B cell (primary cell): ENCODE measurements around the gene ZNF3. TPM values are rescaled to one million over a fixed set of nuclear protein-coding genes. Genes with fewer than 3 reads are reported as not detected.

Experiments
- ATAC-seq: fragments of 200-7000 bp; cut with Tn5 transposase; one replicate; pipeline ENCODE4 v1.10.0; 2021; ENCODE audit warnings: low read depth, mild to moderate bottlenecking, moderate number of reproducible peaks, moderate library complexity
- CTCF ChIA-PET: fragments of 350-600 bp; sonication (Branson Sonifier 250); formaldehyde crosslinking; loops from one replicate; lab custom pipeline; 2021; ENCODE audit warnings: antibody characterized with exemption, inconsistent platforms; lab: Charles Lee
- POLR2A ChIA-PET: fragments of 350-600 bp; sonication (Branson Sonifier 250); formaldehyde crosslinking; loops from one replicate; lab custom pipeline; 2021; ENCODE audit warnings: antibody characterized with exemption; lab: Charles Lee
- DNase-seq: peaks from one replicate; pipeline ENCODE4 v3.0.0; 2013
- H2AFZ ChIP-seq: 2 replicates; pipeline ENCODE4 v1.6.1; 2012; ENCODE audit warnings: mild to moderate bottlenecking, low read depth, low read length; ENCODE audit not compliant: insufficient read depth, poor library complexity, severe bottlenecking
- H3K27ac ChIP-seq, 2 donors: 1 replicate in 1 of 2; 2 replicates in 1 of 2; pipeline ENCODE4 v1.5.1; 2012 to 2013; ENCODE audit warnings: low read length in 2 of 2, mild to moderate bottlenecking in 2 of 2, moderate library complexity in 1 of 2
- H3K27me3 ChIP-seq, 4 experiments: fragments of 200-600 bp in 1 of 4; sonication (generic) in 1 of 4; replicated peaks in 1 of 4; 1 replicate in 2 of 4; 2 replicates in 2 of 4; pipeline versions ENCODE4 v1.6.1 to v1.7.0; 2013 to 2016; ENCODE audit warnings: low read length in 3 of 4, mild to moderate bottlenecking in 2 of 4, mixed read lengths in 1 of 4, moderate library complexity in 1 of 4; ENCODE audit not compliant: insufficient read depth in 4 of 4, control insufficient read depth in 3 of 4; ENCODE audit errors: control extremely low read depth in 1 of 4
- H3K36me3 ChIP-seq, 2 experiments: replicated peaks in 1 of 2; 1 replicate in 1 of 2; 2 replicates in 1 of 2; pipeline versions ENCODE4 v1.6.1 to v1.7.1; 2013; ENCODE audit warnings: low read length in 1 of 2; ENCODE audit not compliant: insufficient read depth in 2 of 2, control insufficient read depth in 1 of 2; ENCODE audit errors: control extremely low read depth in 1 of 2, extremely low read depth in 1 of 2
- H3K4me1 ChIP-seq, 2 donors: fragments of 200-600 bp in 1 of 2; sonication (generic) in 1 of 2; 1 replicate in 1 of 2; 2 replicates in 1 of 2; pipeline versions ENCODE4 v1.5.1 to v1.6.1; 2013 to 2017; ENCODE audit warnings: low read length in 2 of 2; ENCODE audit not compliant: control insufficient read depth in 2 of 2, insufficient read depth in 2 of 2
- H3K4me2 ChIP-seq: replicated peaks from 2 replicates; pipeline ENCODE3; 2012; ENCODE audit warnings: mild to moderate bottlenecking, low read depth, low read length; ENCODE audit not compliant: poor library complexity, severe bottlenecking
- H3K4me3 ChIP-seq, 5 experiments: fragments of 200-600 bp in 1 of 5; sonication (generic) in 1 of 5; 1 replicate in 3 of 5; 2 replicates in 2 of 5; pipeline versions ENCODE4 v1.5.1 to v1.7.0; 2011 to 2016; ENCODE audit warnings: low read length in 4 of 5, mild to moderate bottlenecking in 4 of 5, low read depth in 2 of 5, control low read depth in 1 of 5, moderate library complexity in 1 of 5; ENCODE audit not compliant: insufficient read depth in 1 of 5; ENCODE audit errors: control extremely low read depth in 1 of 5, extremely low read depth in 1 of 5
- H3K79me2 ChIP-seq: fragments of 200-600 bp; sonication (generic); one replicate; pipeline ENCODE4 v1.6.0; 2016; ENCODE audit warnings: low read length; ENCODE audit not compliant: control insufficient read depth, insufficient read depth
- H3K9ac ChIP-seq: fragments of 200-600 bp; sonication (generic); 2 replicates; pipeline ENCODE4 v1.6.1; 2017; ENCODE audit warnings: mild to moderate bottlenecking, low read length, moderate library complexity
- H3K9me3 ChIP-seq, 3 donors: one replicate each; pipeline versions ENCODE4 v1.6.1 to v1.7.1; 2013; ENCODE audit warnings: low read length in 2 of 3; ENCODE audit not compliant: control insufficient read depth in 2 of 3, insufficient read depth in 1 of 3; ENCODE audit errors: control extremely low read depth in 1 of 3
- H4K20me1 ChIP-seq: 2 replicates; pipeline ENCODE4 v1.6.0; 2012; ENCODE audit warnings: mild to moderate bottlenecking, low read length; ENCODE audit not compliant: insufficient read depth, control insufficient read depth, poor library complexity, severe bottlenecking
- H3K27ac Mint-ChIP-seq: one replicate; pipeline ENCODE4 v1.8.0; 2021; ENCODE audit warnings: mixed read lengths
- H3K27me3 Mint-ChIP-seq: one replicate; pipeline ENCODE4 v1.8.0; 2021; ENCODE audit warnings: mixed read lengths
- H3K4me1 Mint-ChIP-seq: one replicate; pipeline ENCODE4 v1.8.0; 2021; ENCODE audit warnings: mixed read lengths
- H3K4me3 Mint-ChIP-seq: one replicate; pipeline ENCODE4 v1.8.0; 2021; ENCODE audit warnings: mixed read lengths
- H3K9me3 Mint-ChIP-seq: one replicate; pipeline ENCODE4 v1.8.0; 2022; ENCODE audit warnings: mixed read lengths; ENCODE audit not compliant: insufficient read depth
- EZH2 ChIP-seq: IDR thresholded peaks from 2 replicates; pipeline ENCODE4 v1.6.1; 2012; ENCODE audit warnings: borderline replicate concordance, low read depth, mild to moderate bottlenecking, moderate library complexity, low read length; ENCODE audit not compliant: insufficient read depth, poor library complexity, severe bottlenecking
- WGBS: methylation state at CpG from one replicate; pipeline ENCODE4 v1.1.5; 2013; ENCODE audit warnings: missing lambda C conversion rate; ENCODE audit not compliant: insufficient coverage; 5-methylcytosine and 5-hydroxymethylcytosine counted together
- intact Hi-C: fragments of 100-400 bp; cut with micrococcal nuclease; formaldehyde crosslinking; loops from one replicate; pipeline ENCODE4 v1.10.0; 2022
- polyA plus RNA-seq: library from polyadenylated mRNA; depleted of rRNA; stranded (reverse); fragments of >200 nt; gene quantifications from 2 replicates; pipeline ENCODE4 v1.2.3, GENCODE V29; 2012
- total RNA-seq, 2 donors: library from RNA; stranded (reverse); fragments of 120-200 nt in 1 of 2; gene quantifications; 1 replicate in 1 of 2; 2 replicates in 1 of 2; pipeline versions ENCODE4 v1.2.3 to v1.2.4, GENCODE V29; 2013 to 2022
- TF ChIP-seq, protein P1 (sequence below): fragments of 200-600 bp; IDR thresholded peaks from one replicate; pipeline ENCODE4 v1.8.0; 2022; ENCODE audit warnings: antibody characterized with exemption, mild to moderate bottlenecking

ZNF3 gene
- total and polyA plus RNA-seq, 2 donors (not counting 1 experiment from before 2014, with no cell fraction given), result 19.2 to 44.8 TPM

DNA sequence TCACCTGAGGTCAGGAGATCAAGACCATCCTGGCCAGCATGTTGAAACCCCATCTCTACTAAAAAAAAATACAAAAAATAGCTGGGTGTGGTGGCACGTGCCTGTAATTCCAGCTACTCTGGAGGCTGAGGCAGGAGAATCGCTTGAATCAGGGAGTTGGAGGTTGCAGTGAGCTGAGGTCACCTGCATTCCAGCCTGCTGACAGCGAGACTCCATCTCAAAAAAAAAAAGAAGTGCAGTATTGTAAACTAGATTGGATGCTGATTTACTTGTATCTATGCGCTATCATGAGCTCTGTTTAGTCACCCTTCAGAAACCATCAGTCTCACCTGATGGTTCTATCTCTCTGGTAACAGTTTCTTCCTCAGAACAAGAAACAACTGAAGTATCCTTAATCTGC, 18.1 kb downstream of the ZNF3 start:
- Histone ChIP-seq H3K9me3 (no peaks in the 10 kb centered on the region), H3K27ac (no peak overlapping the region), H3K79me2 (no peaks in the 10 kb centered on the region), H3K9ac (no peak overlapping the region), H3K27me3 (no peaks in the 10 kb centered on the region), H3K36me3 (peaks cover 0 to 16% of the 10 kb centered on the region in 2 experiments), H3K4me2 (no peak overlapping the region), H2AFZ (no peak overlapping the region), H3K4me1 (peaks cover 0 to 9% of the 10 kb centered on the region in 2 donors), H4K20me1 (no peaks in the 10 kb centered on the region), H3K4me3 (no peak overlapping the region)
- intact Hi-C loops, result no loop called here
- 100% methylated on average over 3 of the region's 4 CpGs for WGBS
- Mint-ChIP-seq H3K4me3 (no peak overlapping the region), H3K27me3 (no peaks in the 10 kb centered on the region), H3K4me1 (peaks cover 2% of the 10 kb centered on the region), H3K27ac (no peak overlapping the region), H3K9me3 (no peaks in the 10 kb centered on the region)
- ChIA-PET POLR2A (no interaction called here), CTCF (interaction anchor here (0.6 to 1.3 kb wide), 2 partner anchors 36 to 69 kb away, joined by 3 read pairs; no protein-coding TSS in a partner anchor)
- TF ChIP-seq, protein P1, sequence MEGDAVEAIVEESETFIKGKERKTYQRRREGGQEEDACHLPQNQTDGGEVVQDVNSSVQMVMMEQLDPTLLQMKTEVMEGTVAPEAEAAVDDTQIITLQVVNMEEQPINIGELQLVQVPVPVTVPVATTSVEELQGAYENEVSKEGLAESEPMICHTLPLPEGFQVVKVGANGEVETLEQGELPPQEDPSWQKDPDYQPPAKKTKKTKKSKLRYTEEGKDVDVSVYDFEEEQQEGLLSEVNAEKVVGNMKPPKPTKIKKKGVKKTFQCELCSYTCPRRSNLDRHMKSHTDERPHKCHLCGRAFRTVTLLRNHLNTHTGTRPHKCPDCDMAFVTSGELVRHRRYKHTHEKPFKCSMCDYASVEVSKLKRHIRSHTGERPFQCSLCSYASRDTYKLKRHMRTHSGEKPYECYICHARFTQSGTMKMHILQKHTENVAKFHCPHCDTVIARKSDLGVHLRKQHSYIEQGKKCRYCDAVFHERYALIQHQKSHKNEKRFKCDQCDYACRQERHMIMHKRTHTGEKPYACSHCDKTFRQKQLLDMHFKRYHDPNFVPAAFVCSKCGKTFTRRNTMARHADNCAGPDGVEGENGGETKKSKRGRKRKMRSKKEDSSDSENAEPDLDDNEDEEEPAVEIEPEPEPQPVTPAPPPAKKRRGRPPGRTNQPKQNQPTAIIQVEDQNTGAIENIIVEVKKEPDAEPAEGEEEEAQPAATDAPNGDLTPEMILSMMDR, result no peak
- no peak for TF ChIP-seq EZH2
- no peak for DNase-seq
- no peak for ATAC-seq

DNA sequence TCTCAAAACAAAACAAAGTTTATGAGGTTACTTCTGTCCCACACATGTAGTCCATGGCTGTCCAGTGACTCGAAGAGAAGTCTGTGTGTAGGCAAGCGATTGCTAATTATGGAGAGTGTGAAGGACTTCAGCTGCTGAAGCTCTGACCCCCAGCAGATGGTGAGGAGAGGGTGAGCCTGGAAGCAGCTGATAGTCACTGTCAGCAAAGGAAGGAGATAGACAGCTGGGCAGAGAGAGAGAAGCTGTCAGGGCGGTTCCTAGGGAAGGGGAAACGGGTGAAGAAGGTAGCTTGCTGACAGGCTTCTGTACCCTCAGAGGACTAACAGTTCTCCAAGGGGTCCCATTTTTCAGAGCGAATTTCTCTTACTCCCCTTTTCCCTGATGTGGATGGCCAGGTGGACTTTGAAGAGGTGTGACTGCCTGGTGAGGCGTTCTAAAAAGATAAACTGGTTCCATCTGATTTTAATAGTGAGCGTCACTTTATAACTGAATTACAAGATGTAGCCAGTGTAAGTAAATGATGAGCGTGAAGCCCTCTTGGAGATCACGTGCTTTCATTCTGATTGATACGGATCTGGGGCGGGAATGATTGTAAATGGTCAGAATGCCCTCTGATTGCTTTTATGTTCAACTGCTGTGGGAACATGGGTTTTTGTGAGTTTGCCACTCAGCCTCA, 19.9 kb downstream of the ZNF3 start:
- Histone ChIP-seq H3K79me2 (peaks cover 5% of the 10 kb centered on the region), H3K4me2 (no peak overlapping the region), H4K20me1 (no peaks in the 10 kb centered on the region), H3K27ac (no peak overlapping the region), H3K9me3 (no peaks in the 10 kb centered on the region), H3K4me1 (peaks cover 0 to 9% of the 10 kb centered on the region in 2 donors), H3K4me3 (no peak overlapping the region), H3K9ac (no peak overlapping the region), H3K27me3 (no peaks in the 10 kb centered on the region), H2AFZ (no peak overlapping the region), H3K36me3 (peaks cover 1 to 33% of the 10 kb centered on the region in 2 experiments)
- 100% methylated on average over 4 of the region's 11 CpGs for WGBS
- ChIA-PET POLR2A (no interaction called here), CTCF (interaction anchor here (1.0 kb wide), 1 partner anchor 8 kb away, joined by 3 read pairs; no protein-coding TSS in a partner anchor)
- Mint-ChIP-seq H3K27me3 (no peaks in the 10 kb centered on the region), H3K4me1 (peaks cover 2% of the 10 kb centered on the region), H3K9me3 (no peaks in the 10 kb centered on the region), H3K4me3 (no peak overlapping the region), H3K27ac (no peak overlapping the region)
- ATAC-seq, result no peak
- DNase-seq, result no peak
- intact Hi-C loops, result no loop called here
- no peak for TF ChIP-seq EZH2
- TF ChIP-seq, protein P1, result no peak
